22Rv1 (cell line): ENCODE measurements around the gene MAGI2.

Source experiments
- CTCF ChIP-seq: fragments of 450-650 bp; IDR thresholded peaks from 2 replicates; pipeline ENCODE4 v1.5.1; 2017; ENCODE audit warnings: mild to moderate bottlenecking
- ZFX ChIP-seq: fragments of 450-650 bp; IDR thresholded peaks from 2 replicates; pipeline ENCODE4 v1.6.1; 2017; ENCODE audit warnings: antibody characterized with exemption, borderline replicate concordance

- TF ChIP-seq CTCF: no peak
- no peak for TF ChIP-seq ZFX
Observed at GRCh38 chr7:79060498-79060897, 393.0 kb downstream of the MAGI2 start.
